ENCODE data around the gene CYTL1.

CYTL1 gene

DNA sequence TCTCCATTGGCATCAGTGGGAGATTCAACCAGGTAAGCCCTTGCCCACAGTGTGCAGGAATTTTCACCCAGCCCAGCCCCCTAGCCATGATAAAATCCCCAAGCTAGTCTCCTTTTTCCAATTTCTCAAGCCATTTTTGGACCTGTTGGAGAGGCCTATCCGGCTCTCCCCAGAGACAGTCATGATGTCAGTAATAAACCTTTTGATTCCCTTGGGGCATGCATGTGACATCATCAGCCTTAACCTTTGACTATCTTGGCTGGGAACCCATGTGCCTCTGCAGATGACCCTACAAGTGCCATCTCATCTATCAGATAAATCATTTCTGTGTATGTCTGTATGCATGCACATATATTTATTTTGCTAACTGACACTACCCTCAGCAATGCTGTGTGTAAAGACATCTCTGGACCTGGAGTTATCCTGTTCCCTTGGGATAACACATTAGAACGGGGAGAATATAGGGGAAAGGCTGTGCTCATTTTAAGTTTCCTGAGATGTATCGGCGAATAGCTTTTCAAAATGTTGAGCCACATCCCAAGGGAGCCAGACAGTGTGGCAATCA, 51.0 kb downstream of the CYTL1 start:
- no peak for DNase-seq (ENCODE audit: low read depth in 2 of 2)

All from stimulated activated CD4-positive, alpha-beta T cell treated with anti-CD3 and anti-CD28 coated beads, Interleukin-1b, Interleukin-23, amount 100 ng/mL, for 4 hours (primary cell).